GM12878 (cell line): Measurements from ENCODE around the gene RHEB. TPM values are rescaled to one million over a fixed set of nuclear protein-coding genes. Genes with fewer than 3 reads are reported as not detected.

ENCODE experiments used
- JUND ChIP-seq: IDR thresholded peaks from 2 replicates; pipeline ENCODE4 v1.6.1; 2012; ENCODE audit warnings: low read depth, mild to moderate bottlenecking, low read length, improper control_type of control experiment, moderate library complexity
- MEF2A ChIP-seq: IDR thresholded peaks from 2 replicates; pipeline ENCODE4 v1.6.1; 2011; ENCODE audit warnings: low read depth, mild to moderate bottlenecking, low read length, moderate library complexity; ENCODE audit not compliant: insufficient read depth
- NFYA ChIP-seq: IDR thresholded peaks from 2 replicates; pipeline ENCODE4 v1.6.1; 2011; ENCODE audit warnings: low read depth, mild to moderate bottlenecking, low read length, improper control_type of control experiment, borderline replicate concordance
- POLR2A ChIP-seq: IDR thresholded peaks from 2 replicates; pipeline ENCODE4 v1.6.1; 2011; ENCODE audit warnings: low read depth, mild to moderate bottlenecking, low read length
- SREBF1 ChIP-seq: IDR thresholded peaks from 2 replicates; pipeline ENCODE4 v1.6.1; 2012; ENCODE audit warnings: mild to moderate bottlenecking, low read length
- TCF7 ChIP-seq: IDR thresholded peaks from 2 replicates; pipeline ENCODE4 v1.6.1; 2014; ENCODE audit warnings: antibody characterized with exemption, borderline replicate concordance
- ZNF207 ChIP-seq: fragments of 450-650 bp; IDR thresholded peaks from 2 replicates; pipeline ENCODE4 v1.6.1; 2014; ENCODE audit warnings: antibody characterized with exemption, mild to moderate bottlenecking, borderline replicate concordance
- polyA plus RNA-seq, 11 experiments: library from polyadenylated mRNA; depleted of rRNA in 4 of 11; unstranded in 6 of 11; stranded (reverse) in 5 of 11; fragments of >200 nt; fragmentation: Nextera tagmentation in 4 of 11; fragmentation: Illumina TruSeq in 1 of 11; extraction: Ambion mirVana in 4 of 11; extraction: Trizol in 1 of 11; gene quantifications; 1 replicate in 1 of 11; 2 replicates in 10 of 11; pipeline versions ENCODE4 v1.2.1 to v1.2.3, GENCODE V29; 2011 to 2016; ENCODE audit warnings: inconsistent platforms in 2 of 11, missing spikeins in 2 of 11, low read depth in 1 of 11
- total RNA-seq, 4 experiments: library from RNA; depleted of rRNA in 3 of 4; stranded (reverse); fragments of >200 nt in 3 of 4; fragmentation: Illumina TruSeq in 1 of 4; extraction: Trizol in 1 of 4; gene quantifications; 2 replicates each; pipeline versions ENCODE4 v1.2.1 to v1.2.3, GENCODE V29; 2013 to 2021
- TF ChIP-seq, protein P1 (sequence below): IDR thresholded peaks from 2 replicates; pipeline ENCODE4 v1.6.1; 2012; ENCODE audit warnings: improper control_type of control experiment, low read depth, low read length; ENCODE audit not compliant: insufficient replicate concordance

RHEB gene
- total and polyA plus RNA-seq, 10 of the 15 experiments (the other 5 are each of a cell fraction or from before 2014, with no cell fraction given), result 6.2 to 67.8 (median 38.0) TPM

DNA sequence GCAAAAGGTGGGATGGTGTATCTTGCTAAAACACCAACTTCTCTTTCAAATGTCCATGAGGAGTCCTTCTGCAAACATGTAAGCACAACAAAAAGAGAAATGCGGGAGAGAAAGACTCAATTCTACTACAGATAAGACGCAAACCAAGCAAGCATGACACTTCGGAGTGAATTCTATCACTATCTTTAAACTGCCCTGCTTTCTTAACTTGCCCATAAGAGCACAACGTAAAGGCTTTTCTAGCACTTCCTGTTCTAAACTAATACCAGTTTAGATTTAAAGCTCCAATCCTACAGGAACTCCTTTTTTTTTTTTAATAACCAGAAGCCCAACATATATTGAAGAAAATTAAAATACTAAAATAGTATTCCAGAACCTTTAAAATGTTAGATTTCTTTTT lies 8.4 kb downstream of the RHEB start (continued):
- TF ChIP-seq, protein P1, sequence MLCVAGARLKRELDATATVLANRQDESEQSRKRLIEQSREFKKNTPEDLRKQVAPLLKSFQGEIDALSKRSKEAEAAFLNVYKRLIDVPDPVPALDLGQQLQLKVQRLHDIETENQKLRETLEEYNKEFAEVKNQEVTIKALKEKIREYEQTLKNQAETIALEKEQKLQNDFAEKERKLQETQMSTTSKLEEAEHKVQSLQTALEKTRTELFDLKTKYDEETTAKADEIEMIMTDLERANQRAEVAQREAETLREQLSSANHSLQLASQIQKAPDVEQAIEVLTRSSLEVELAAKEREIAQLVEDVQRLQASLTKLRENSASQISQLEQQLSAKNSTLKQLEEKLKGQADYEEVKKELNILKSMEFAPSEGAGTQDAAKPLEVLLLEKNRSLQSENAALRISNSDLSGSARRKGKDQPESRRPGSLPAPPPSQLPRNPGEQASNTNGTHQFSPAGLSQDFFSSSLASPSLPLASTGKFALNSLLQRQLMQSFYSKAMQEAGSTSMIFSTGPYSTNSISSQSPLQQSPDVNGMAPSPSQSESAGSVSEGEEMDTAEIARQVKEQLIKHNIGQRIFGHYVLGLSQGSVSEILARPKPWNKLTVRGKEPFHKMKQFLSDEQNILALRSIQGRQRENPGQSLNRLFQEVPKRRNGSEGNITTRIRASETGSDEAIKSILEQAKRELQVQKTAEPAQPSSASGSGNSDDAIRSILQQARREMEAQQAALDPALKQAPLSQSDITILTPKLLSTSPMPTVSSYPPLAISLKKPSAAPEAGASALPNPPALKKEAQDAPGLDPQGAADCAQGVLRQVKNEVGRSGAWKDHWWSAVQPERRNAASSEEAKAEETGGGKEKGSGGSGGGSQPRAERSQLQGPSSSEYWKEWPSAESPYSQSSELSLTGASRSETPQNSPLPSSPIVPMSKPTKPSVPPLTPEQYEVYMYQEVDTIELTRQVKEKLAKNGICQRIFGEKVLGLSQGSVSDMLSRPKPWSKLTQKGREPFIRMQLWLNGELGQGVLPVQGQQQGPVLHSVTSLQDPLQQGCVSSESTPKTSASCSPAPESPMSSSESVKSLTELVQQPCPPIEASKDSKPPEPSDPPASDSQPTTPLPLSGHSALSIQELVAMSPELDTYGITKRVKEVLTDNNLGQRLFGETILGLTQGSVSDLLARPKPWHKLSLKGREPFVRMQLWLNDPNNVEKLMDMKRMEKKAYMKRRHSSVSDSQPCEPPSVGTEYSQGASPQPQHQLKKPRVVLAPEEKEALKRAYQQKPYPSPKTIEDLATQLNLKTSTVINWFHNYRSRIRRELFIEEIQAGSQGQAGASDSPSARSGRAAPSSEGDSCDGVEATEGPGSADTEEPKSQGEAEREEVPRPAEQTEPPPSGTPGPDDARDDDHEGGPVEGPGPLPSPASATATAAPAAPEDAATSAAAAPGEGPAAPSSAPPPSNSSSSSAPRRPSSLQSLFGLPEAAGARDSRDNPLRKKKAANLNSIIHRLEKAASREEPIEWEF, result no peak
- TF ChIP-seq ZNF207 (no peak), POLR2A (no peak), JUND (no peak), TCF7 (no peak), MEF2A (no peak), NFYA (no peak), SREBF1 (no peak)
